Osteocyte (in vitro differentiated cells): ENCODE measurements around the gene LETM1. TPM values are rescaled to one million over a fixed set of nuclear protein-coding genes. Genes with fewer than 3 reads are reported as not detected.
A peak's percentile ranks its signal among the peaks of the same experiment; 100 is the strongest.

ENCODE experiments used
- DNase-seq: peaks from one replicate; pipeline ENCODE4 v3.0.0; 2021; ENCODE audit warnings: mixed read lengths; ENCODE audit not compliant: unreplicated experiment; ENCODE audit errors: extremely low spot score
- H3K27ac Mint-ChIP-seq: one replicate; pipeline ENCODE4 v1.8.0; 2021; ENCODE audit warnings: mild to moderate bottlenecking, mixed read lengths; ENCODE audit not compliant: unreplicated experiment
- H3K27me3 Mint-ChIP-seq: one replicate; pipeline ENCODE4 v1.8.0; 2021; ENCODE audit warnings: mixed read lengths; ENCODE audit not compliant: unreplicated experiment
- H3K36me3 Mint-ChIP-seq: one replicate; pipeline ENCODE4 v1.8.0; 2021; ENCODE audit warnings: mixed read lengths; ENCODE audit not compliant: unreplicated experiment
- H3K4me1 Mint-ChIP-seq: one replicate; pipeline ENCODE4 v1.8.0; 2021; ENCODE audit warnings: mixed read lengths; ENCODE audit not compliant: unreplicated experiment
- H3K4me3 Mint-ChIP-seq: one replicate; pipeline ENCODE4 v1.8.0; 2021; ENCODE audit warnings: mild to moderate bottlenecking, moderate library complexity, mixed read lengths; ENCODE audit not compliant: unreplicated experiment
- H3K9me3 Mint-ChIP-seq: one replicate; pipeline ENCODE4 v1.8.0; 2021; ENCODE audit warnings: mixed read lengths; ENCODE audit not compliant: unreplicated experiment
- total RNA-seq: library from RNA; stranded (reverse); gene quantifications from 2 replicates; pipeline ENCODE4 v1.2.1, GENCODE V29; 2021
- TF ChIP-seq, protein P1 (sequence below): fragments of 200-600 bp; sonication (generic); IDR thresholded peaks from 2 replicates; pipeline ENCODE4 v1.5.0; 2021; ENCODE audit warnings: antibody characterized with exemption, mild to moderate bottlenecking, moderate library complexity

Gene LETM1
- total RNA-seq, 1 donor from 2014 or later: 48.2 TPM

DNA sequence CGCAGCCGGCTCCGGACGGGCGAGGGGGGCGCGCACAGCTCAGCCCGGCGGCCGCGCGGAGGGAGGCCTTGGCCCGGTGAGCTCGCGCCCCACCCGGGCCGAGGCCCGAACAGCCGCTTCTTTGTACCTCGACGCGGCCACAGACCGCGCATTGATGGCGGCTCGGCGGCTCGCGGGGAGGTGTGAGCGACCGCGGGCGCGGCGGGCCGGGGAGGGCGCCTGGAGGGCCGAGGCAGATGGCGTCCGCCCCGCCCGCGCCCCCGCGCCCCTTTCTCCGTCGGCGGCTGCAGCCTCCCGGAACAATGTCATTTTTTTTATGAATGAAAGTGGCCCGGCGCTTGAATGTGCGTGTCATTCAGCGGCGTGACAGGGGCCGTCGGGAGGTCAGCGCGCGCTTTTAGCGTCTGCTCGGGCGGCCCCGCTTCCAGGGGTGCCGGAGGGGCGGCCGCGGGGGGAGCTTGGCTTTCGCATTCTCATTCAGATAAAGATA is 61.1 kb downstream of the LETM1 start:
- H3K27ac Mint-ChIP-seq: no peak overlapping the region
- no peaks in the 10 kb centered on the region for H3K36me3 Mint-ChIP-seq
- H3K4me1 Mint-ChIP-seq: no peaks in the 10 kb centered on the region
- no peak for DNase-seq
- H3K9me3 Mint-ChIP-seq: no peaks in the 10 kb centered on the region
- no peak overlapping the region for H3K4me3 Mint-ChIP-seq
- TF ChIP-seq, protein P1, sequence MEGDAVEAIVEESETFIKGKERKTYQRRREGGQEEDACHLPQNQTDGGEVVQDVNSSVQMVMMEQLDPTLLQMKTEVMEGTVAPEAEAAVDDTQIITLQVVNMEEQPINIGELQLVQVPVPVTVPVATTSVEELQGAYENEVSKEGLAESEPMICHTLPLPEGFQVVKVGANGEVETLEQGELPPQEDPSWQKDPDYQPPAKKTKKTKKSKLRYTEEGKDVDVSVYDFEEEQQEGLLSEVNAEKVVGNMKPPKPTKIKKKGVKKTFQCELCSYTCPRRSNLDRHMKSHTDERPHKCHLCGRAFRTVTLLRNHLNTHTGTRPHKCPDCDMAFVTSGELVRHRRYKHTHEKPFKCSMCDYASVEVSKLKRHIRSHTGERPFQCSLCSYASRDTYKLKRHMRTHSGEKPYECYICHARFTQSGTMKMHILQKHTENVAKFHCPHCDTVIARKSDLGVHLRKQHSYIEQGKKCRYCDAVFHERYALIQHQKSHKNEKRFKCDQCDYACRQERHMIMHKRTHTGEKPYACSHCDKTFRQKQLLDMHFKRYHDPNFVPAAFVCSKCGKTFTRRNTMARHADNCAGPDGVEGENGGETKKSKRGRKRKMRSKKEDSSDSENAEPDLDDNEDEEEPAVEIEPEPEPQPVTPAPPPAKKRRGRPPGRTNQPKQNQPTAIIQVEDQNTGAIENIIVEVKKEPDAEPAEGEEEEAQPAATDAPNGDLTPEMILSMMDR: no peak
- no peaks in the 10 kb centered on the region for H3K27me3 Mint-ChIP-seq

DNA sequence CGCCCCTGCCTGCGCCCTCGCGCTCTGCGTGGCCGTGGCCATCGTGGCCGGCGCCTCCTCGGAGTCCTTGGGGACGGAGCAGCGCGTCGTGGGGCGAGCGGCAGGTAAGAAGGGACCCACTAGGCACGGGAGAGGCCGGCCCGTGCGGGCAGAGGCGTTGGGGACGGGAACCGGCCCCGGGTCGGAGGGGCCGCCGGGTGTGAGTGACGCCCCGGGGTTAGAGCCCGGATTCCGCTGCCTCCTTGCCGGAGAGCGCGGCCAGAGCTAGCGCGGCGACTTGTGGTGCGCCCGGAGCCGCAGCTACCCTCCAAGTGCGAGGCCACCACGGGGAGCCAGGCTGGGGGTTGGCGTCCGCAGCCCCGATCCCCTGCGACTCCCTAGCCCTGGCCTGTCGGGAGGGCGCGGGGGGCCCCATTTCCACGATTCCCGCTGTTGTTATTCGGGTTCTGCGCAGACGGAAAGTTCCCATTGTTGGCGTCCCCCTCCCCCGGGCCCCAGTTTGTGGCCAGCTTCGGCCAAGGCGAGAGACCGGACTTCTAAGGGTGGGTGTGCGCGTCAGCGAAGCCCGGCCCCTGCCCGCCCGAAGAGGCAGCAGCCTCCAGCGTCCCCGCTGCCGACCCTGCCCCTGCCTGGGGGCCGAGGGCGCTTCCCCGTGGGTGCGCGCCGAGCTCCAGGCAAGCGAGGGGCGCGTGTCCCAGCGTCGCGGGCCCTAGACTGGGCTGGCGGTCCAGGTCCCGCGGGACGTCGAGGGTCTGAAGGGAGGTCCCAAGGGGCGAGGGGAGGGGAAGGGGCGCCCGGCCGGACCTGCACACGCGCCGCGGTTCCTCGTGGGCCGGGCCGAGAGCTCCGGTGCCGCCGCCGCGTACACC is 61.8 kb downstream of the LETM1 start:
- DNase-seq: no peak
- Mint-ChIP-seq H3K9me3 (no peaks in the 10 kb centered on the region), H3K4me1 (no peaks in the 10 kb centered on the region), H3K36me3 (no peaks in the 10 kb centered on the region), H3K27me3 (no peaks in the 10 kb centered on the region), H3K4me3 (peak overlapping the region; percentile 63), H3K27ac (no peak overlapping the region)
- TF ChIP-seq, protein P1: no peak

DNA sequence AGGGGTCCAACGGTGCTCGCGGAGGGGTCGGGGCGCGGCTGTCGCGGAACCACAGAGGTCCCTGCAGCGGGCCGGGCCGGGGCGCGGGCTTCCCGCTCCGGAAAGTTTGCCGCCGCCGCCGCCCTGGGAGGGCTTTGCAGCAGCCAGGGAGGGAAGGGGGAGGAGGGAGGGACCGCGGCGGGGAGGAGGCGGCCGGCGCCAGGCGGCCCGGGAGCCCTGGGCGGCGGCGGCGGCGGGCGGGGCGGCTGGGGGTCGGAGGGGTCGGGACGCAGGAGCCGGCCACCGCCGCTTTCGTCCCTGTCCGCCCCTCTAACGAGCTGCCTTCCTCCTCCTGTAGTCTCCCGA is 62.5 kb downstream of the LETM1 start:
- Mint-ChIP-seq H3K9me3 (no peaks in the 10 kb centered on the region), H3K4me3 (no peak overlapping the region), H3K4me1 (peaks cover 5% of the 10 kb centered on the region), H3K36me3 (no peaks in the 10 kb centered on the region), H3K27me3 (no peaks in the 10 kb centered on the region), H3K27ac (no peak overlapping the region)
- DNase-seq: no peak
- TF ChIP-seq, protein P1: no peak

DNA sequence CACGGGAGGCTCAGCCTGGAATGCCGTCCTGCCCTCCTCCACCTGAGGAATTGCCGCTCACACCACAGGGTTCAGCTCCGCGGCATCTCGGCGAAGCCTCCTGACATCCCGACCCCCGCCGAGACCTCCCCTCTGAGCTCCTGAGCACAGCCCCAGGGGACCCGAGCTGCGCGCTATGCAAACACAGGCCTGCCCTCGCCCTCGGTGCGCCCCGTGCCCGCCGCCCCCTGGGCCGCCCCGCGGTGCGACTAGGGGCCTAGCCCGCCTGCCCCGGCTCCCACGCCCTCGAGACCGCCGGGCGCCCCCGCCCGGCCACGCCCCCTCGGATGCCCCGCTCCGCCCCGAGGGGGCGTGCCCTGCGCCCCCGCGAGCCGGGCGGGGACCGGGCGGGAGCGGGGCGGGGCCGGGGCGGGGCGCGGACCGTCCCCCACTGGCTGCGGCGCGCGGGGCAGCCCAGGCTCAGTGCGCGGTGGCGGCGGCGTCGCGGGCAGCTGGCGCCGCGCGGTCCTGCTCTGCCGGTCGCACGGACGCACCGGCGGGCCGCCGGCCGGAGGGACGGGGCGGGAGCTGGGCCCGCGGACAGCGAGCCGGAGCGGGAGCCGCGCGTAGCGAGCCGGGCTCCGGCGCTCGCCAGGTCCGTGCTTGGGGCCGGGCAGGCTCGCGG is 63.0 kb downstream of the LETM1 start, which contains the start of gene FGFR3:
FGFR3 (plus strand) TSS at position 462 of the 664 bp plus-strand sequence. CDS start 642 bp downstream, outside the sequence.
- DNase-seq: no peak
- Mint-ChIP-seq H3K9me3 (no peaks in the 10 kb centered on the region), H3K4me3 (peak within 1 kb of the TSS; percentile 63), H3K27me3 (no peaks in the 10 kb centered on the region), H3K36me3 (no peaks in the 10 kb centered on the region), H3K4me1 (peaks cover 8% of the 10 kb centered on the region), H3K27ac (no peak within 1 kb of the TSS)
- TF ChIP-seq, protein P1: no peak
